ENCODE results near the gene GRIK3. TPM values are rescaled to one million over a fixed set of nuclear protein-coding genes. Genes with fewer than 3 reads are reported as not detected.

The GRIK3 gene
- total RNA-seq, 2 experiments from 2014 or later, result not detected

DNA sequence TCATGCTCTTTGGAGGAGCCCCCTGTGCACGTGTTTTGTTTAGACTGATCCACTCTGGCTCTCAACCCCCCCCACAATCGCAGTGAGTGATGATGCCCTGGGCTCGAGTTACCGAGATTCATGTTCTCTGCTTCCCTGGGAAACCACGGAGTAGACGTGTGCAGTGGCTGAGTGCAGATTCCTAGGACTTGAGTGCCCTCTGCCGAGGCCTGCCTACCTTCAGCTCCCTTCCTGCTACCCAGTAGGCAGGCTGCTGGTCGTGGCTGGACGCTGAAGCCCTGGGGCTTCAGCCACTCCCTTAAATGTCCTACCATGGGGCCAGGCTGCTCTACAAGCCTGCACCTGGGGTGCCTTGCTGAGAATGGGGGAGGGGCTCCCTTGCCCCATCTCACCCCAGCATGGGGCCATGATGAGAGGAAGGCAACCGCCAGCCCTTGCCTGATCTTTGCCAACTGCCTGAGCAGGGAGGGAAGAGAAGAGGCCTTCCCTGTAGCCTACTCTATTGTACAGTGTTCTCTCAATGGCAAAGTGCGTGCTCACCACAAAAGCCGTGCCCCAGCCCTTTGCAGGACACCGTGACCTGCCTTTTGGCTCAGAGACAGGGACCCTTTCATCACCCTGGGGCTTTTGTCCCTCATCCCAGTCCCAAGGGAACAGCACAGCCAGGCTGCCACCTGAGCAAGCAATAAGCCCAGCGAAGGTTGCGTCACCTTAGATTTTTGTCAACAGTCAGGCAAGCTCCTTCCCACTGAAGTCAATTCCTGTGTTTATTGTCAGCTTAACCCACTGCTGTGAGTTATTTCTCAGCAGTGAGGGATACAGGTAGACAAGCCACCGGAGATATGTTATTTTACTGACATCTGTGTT, 4.1 kb upstream of the GRIK3 start:
- no peaks in the 10 kb centered on the region for H3K4me1 Mint-ChIP-seq

DNA sequence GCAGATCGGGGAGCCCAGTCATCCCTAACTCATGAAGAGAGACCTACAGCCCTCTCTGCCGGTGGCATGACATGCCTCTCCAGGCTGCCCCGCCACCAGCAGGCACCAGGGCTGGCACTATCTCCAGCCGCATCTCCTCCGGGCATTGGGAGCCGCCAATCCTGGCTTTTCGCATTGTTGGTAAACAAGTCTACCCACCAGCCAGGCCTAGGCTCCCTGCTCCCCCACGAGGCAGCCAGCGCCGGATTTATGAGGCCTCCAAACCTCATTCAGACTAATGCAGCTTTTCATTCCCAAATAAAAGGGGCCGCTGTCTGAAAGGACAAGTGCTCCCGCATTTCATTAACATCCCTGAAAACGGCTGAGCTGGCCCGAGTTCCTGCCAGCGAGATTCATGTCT, 3.4 kb upstream of the GRIK3 start:
- CTCF ChIA-PET, result no interaction called here
- H3K27ac Mint-ChIP-seq, result no peak overlapping the region

More for the DNA sequence above, 4.1 kb upstream of the GRIK3 start:
- no peak for ATAC-seq
- no peak overlapping the region for H3K4me3 Mint-ChIP-seq
- H3K36me3 Mint-ChIP-seq, result no peaks in the 10 kb centered on the region
- peaks cover 63% of the 10 kb centered on the region for H3K27me3 Mint-ChIP-seq
- no peak overlapping the region for H3K27ac Mint-ChIP-seq
- H3K9me3 Mint-ChIP-seq (ENCODE audit: low read depth), result no peaks in the 10 kb centered on the region
- no peak for DNase-seq
- CTCF ChIA-PET, result no interaction called here

DNA sequence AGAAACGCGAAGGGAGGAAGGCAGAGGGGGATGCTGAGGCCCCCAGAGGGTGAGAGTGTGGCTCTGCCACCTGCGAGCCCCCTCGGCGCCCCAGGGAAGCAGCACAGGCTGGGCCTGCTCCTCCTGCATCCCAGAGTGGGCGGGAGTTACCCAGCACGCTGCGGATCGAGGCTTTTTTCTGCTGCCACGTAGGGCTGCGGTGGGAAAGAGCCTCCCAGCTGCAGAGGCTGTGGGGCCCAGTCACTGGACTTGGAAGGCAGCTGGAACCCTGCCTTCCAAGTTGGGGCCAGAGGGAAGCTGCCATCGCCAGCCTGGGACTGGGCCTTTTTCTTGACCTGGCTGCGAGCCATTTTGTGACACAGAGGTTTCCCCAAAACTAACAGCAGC, 2.3 kb upstream of the GRIK3 start:
- Mint-ChIP-seq H3K27me3 (peaks cover 77% of the 10 kb centered on the region), H3K4me3 (no peak overlapping the region), H3K4me1 (no peaks in the 10 kb centered on the region), H3K9me3 (ENCODE audit: low read depth) (no peaks in the 10 kb centered on the region), H3K36me3 (no peaks in the 10 kb centered on the region), H3K27ac (no peak overlapping the region)
- CTCF ChIA-PET, result no interaction called here
- no peak for DNase-seq
- ATAC-seq, result no peak

More for the DNA sequence above, 3.4 kb upstream of the GRIK3 start:
- ATAC-seq (no peak), DNase-seq (no peak)
- Mint-ChIP-seq H3K4me3 (no peak overlapping the region), H3K9me3 (ENCODE audit: low read depth) (no peaks in the 10 kb centered on the region), H3K36me3 (no peaks in the 10 kb centered on the region), H3K4me1 (no peaks in the 10 kb centered on the region), H3K27me3 (peaks cover 66% of the 10 kb centered on the region)

DNA sequence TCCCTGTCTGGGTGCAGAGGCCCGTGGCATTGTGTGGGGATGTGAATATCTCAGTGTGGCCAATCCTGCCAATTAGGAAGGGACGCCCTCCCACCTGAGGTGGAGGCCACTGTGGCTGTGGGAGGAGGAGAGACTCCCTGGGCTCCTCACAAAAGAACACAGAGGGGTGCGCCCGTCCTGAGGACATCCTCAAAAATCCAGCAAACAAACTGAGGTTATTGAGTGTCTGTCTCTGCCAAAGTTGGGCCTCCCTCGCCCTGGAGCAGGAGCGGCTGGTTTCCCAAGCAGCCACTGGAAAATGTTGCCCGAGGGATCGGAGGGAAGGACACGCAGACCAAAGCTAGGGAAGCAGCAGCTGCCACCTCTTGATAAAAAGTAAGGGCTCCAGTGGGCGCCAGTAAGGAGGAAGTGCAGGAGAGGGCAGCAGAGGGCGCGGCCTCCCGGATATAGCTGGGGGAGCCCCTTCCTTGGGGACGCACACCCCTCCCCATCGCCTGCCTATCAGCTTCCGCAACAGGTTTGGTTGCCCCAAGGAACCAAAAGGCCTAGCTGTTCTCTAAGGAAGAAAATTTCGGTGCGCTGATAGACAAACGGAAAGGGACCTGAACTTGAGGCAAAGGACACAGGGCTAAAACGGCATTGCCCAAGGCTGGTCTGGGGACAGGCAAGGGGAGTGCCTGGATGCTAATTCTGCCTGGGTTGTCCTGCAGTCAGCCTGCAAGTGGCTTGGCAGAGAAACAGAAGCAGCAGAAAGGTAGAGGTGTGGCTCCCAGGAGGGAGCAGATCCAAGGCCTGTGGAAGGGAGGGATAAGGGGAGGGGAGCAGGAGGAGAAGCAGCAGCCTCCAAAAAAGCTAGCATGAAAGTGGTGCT, 1.7 kb upstream of the GRIK3 start:
- Mint-ChIP-seq H3K4me3 (no peak overlapping the region), H3K36me3 (no peaks in the 10 kb centered on the region), H3K27ac (no peak overlapping the region), H3K4me1 (no peaks in the 10 kb centered on the region), H3K9me3 (ENCODE audit: low read depth) (no peaks in the 10 kb centered on the region), H3K27me3 (peaks cover 81% of the 10 kb centered on the region)
- ATAC-seq, result no peak
- CTCF ChIA-PET, result no interaction called here
- DNase-seq, result no peak

DNA sequence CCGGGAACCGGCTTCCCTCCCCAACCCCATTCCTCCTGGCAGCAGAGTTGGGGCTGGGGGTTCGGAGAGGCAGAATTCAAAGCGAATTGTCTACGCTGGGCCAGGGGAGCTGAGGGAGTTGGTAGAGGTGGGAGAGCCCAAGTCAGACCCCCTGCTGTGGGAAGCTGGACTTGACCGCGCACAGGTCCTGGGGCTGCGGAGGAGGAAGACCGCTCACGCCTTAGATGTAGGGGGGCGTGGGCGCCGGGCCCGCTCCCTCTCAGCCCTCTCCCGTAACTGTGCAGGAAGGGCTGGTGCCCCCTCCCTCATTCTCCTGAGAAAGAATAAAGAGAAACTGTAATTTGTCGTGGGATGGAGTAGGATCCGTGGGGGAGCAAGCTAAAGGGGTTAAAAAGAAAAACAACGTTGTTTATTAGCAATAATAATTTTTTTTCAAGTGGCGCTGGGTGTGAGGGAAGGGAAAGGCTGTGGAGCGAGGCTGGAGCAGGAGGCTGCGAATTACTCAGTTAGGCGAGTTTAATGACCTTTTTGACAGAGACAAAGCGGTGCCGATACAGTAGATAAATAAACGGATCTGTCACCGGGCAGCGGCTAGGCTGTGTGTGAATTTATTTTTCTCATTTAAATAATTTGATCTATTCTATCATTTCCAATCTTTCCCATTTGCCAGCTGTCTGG, 838 bp upstream of the GRIK3 start:
- ATAC-seq (no peak), DNase-seq (no peak)
- CTCF ChIA-PET, result no interaction called here
- no peaks in the 10 kb centered on the region for H3K4me1 Mint-ChIP-seq
- H3K36me3 Mint-ChIP-seq, result no peaks in the 10 kb centered on the region
- peak overlapping the region; percentile 22 for H3K27ac Mint-ChIP-seq
- no peak overlapping the region for H3K4me3 Mint-ChIP-seq
- H3K9me3 Mint-ChIP-seq (ENCODE audit: low read depth), result no peaks in the 10 kb centered on the region
- H3K27me3 Mint-ChIP-seq, result peaks cover 79% of the 10 kb centered on the region

DNA sequence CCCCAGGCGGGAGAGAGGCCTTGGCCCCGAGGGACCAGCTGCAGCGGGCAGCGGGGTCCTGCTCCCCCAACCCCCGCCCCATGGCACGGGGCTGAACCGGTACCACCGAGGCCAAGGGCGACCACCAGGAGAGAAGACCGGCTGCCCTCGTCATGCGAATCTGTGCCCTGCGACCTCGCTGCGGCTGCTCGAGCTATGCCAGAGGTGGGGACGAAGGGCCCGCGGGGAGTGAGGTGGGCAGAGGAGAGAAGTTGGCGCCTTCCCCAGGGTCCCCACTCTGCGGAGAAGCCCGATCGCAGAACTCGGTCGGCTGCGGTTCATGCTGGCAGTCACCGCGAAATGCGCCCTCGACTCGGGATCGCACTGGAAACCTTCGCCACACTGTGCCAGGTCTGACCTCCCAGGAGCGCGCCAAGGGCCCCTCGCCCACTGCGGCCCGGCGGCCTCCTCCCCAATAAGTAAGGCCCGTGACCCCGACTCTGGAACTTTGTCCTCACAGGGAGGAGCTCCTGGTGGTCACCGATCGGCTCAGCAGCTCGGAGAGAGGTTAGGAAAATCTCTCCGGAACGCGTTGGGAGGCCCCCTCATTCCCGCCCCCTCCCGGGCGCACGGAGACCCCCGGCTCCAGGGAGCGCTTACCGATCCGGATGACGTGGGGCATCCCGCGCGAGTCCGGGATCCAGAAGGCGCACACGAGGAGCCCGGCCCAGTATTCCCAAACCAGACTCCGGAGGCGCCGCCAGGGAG, 787 bp downstream of the GRIK3 start:
- DNase-seq (no peak), ATAC-seq (no peak)
- Mint-ChIP-seq H3K27me3 (peaks cover 73% of the 10 kb centered on the region), H3K4me3 (no peak overlapping the region), H3K9me3 (ENCODE audit: low read depth) (no peaks in the 10 kb centered on the region), H3K27ac (no peak overlapping the region), H3K36me3 (no peaks in the 10 kb centered on the region), H3K4me1 (no peaks in the 10 kb centered on the region)
- CTCF ChIA-PET, result no interaction called here

DNA sequence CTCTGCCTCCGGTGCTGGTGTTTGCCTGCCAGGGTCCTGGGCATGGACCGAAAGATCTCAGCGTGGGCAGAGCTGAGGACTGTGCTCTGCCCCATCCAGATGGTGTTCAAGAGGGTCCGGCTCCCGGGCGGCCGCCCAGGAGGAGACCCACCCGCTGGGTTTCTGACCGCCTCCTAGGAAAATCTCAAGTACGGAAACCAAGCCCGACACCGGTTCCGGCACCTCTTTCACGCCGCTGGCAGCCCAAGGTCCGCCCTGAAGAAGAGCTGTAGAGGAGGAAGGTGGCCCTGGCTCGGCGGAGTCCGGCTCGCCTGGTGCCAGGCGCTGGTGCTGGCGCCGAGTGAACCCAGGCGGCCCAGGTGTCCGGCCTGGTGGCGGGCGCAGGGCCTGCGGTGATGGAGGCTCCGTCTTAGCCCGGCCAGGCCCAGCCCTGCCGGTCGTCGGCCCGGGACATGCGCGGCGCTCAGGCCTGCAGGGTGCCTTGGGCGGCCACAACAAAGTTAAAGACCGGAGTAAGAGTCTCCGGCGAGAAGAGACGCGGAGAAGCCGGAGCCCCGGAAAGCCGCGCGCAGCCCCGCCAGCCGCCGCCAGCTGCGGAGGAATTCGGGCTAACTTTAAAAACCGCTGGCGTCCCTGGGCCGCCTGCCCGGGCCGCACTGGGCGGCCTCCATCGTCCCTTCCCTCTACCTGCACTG, 1.5 kb downstream of the GRIK3 start:
- ATAC-seq (no peak), DNase-seq (no peak)
- CTCF ChIA-PET, result no interaction called here
- H3K27ac Mint-ChIP-seq, result no peak overlapping the region
- H3K27me3 Mint-ChIP-seq, result peaks cover 66% of the 10 kb centered on the region
- H3K36me3 Mint-ChIP-seq, result no peaks in the 10 kb centered on the region
- H3K4me1 Mint-ChIP-seq, result no peaks in the 10 kb centered on the region
- H3K9me3 Mint-ChIP-seq (ENCODE audit: low read depth), result no peaks in the 10 kb centered on the region
- H3K4me3 Mint-ChIP-seq, result no peak overlapping the region

DNA sequence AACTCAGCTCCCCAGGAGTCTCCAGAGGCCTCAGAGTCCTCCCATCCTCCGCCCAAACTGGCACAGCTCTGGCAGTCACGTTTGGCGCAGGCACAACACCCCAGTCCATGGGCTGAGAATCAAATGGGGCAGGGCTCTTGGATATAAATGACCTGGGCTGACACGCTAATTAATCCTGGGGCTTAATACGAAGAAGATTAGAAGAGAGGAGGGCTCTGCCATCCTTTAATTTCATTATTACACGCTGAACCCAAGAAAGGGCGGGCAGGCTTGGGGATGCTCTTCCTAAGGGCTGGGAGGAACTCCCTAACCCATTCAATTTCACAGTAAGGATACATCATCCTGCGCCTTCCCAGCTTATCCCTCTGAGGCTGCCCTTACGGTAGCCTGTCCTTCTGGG, 2.4 kb downstream of the GRIK3 start:
- Mint-ChIP-seq H3K9me3 (ENCODE audit: low read depth) (no peaks in the 10 kb centered on the region), H3K27me3 (peaks cover 59% of the 10 kb centered on the region), H3K27ac (no peak overlapping the region), H3K4me1 (no peaks in the 10 kb centered on the region), H3K4me3 (no peak overlapping the region), H3K36me3 (no peaks in the 10 kb centered on the region)
- CTCF ChIA-PET, result no interaction called here
- DNase-seq (no peak), ATAC-seq (no peak)

DNA sequence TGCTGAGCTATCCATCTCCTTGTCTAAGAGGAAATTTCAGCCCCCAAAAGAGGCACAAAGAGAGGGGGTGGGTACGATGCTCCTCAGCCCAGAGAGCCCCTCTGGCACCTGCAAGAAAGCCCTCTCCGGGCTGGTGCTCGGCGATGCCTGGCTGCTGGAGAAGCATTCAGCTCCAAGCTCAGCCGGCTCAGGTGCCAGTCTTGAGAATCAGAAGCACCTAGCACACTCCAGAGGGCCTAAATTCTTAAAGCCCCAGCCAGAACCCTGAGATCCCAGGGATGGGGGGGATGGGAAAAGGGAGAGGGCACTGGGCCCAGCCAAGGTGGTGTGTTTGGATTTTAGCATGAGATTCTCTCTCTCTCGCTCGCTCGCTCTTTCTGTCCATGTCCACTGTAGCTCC, 2.9 kb downstream of the GRIK3 start:
- Mint-ChIP-seq H3K27ac (no peak overlapping the region), H3K36me3 (no peaks in the 10 kb centered on the region), H3K4me1 (no peaks in the 10 kb centered on the region), H3K4me3 (no peak overlapping the region), H3K27me3 (peaks cover 57% of the 10 kb centered on the region), H3K9me3 (ENCODE audit: low read depth) (no peaks in the 10 kb centered on the region)
- ATAC-seq, result no peak
- no peak for DNase-seq
- CTCF ChIA-PET, result no interaction called here

DNA sequence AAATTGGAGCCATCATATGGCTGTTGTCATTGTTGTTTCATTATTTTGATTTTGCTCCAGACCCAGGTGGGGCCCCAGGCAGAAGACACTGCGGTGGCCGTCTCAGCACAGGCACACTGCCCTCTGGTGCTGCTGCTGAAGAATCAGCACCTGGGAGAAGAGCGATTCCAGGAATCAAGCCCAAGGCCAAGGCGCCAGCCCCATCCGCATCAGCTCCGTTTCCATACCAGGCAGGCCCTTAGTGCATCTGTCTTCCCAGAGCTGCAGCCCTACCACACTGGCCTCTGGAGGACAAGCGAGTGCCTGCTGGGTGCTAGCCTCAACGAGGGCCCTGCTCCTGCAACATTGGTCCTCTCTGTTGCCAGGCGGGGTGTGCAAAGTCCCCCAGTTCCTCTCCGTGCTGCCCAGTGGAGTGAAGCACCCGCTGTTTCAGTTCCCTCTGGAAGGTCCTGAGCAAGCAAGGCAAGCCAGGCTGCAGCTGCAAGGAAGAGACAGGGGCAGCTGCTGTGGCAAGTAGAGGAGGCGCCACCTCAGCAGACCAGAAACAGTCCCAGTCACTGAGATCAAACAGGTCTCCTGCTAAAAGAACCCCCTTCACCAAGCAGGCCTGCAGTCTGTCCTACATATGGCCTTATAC, 5.2 kb downstream of the GRIK3 start:
- no peaks in the 10 kb centered on the region for H3K36me3 Mint-ChIP-seq
- no peak for ATAC-seq
- H3K4me1 Mint-ChIP-seq, result no peaks in the 10 kb centered on the region
- CTCF ChIA-PET, result no interaction called here
- peaks cover 44% of the 10 kb centered on the region for H3K27me3 Mint-ChIP-seq
- no peaks in the 10 kb centered on the region for H3K9me3 Mint-ChIP-seq (ENCODE audit: low read depth)
- no peak overlapping the region for H3K27ac Mint-ChIP-seq
- no peak overlapping the region for H3K4me3 Mint-ChIP-seq
- DNase-seq, result no peak

DNA sequence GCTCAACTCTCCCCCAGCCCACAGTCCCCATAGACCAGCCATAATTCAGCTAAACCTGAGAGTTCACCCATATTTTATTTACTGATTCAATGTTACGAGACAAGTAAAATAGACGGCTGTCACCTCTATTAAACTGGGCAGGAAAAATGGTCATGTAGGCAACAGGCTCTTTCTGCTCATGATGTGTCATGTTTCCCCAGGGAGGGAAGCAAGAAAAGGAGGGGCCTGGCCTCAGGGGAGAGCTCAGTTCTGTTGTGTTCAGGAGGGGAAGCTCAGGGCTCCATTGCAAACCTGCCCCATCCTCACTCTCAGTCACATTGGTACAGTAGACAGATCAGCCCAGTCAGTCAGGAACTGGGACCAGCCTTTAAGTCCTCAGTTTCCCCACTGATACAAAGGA, 12.8 kb downstream of the GRIK3 start:
- Mint-ChIP-seq H3K36me3 (no peaks in the 10 kb centered on the region), H3K4me1 (no peaks in the 10 kb centered on the region), H3K9me3 (ENCODE audit: low read depth) (no peaks in the 10 kb centered on the region), H3K27ac (no peak overlapping the region), H3K4me3 (no peak overlapping the region), H3K27me3 (peaks cover 3% of the 10 kb centered on the region)
- DNase-seq, result no peak
- no peak for ATAC-seq
- CTCF ChIA-PET, result no interaction called here

DNA sequence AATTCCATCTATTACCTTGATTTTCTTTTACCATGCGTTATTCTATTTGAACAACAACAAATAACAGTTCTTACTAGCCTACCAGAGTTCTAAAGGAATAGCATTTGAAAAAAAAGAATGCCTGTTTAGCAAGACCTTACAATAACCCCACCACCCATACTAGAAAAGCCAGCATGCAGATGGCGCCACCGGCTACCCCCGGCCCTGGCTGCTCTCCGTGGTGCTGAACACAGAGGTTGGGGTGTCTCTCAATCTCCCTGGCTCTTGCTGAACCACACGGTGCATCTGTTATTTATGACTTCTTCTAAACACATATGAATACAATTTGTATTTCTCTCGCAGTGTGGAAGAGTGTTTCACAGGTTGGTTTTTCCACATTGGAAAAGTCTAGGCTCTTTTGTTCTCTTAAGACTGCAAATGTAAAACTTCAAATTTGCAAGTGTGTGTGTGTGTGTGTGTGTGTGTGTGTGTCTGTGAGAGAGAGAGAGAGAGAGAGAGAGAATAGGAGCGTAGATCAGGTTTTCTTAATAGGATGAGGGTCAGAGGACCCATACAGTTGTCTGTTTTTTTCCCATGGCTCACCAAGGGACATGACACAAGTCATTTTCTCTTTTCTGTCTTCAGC, 13.6 kb downstream of the GRIK3 start:
- Mint-ChIP-seq H3K4me1 (no peaks in the 10 kb centered on the region), H3K36me3 (no peaks in the 10 kb centered on the region), H3K9me3 (ENCODE audit: low read depth) (no peaks in the 10 kb centered on the region), H3K27ac (no peak overlapping the region), H3K4me3 (no peak overlapping the region), H3K27me3 (peaks cover 1% of the 10 kb centered on the region)
- peak; percentile 46 for DNase-seq
- CTCF ChIA-PET, result no interaction called here
- ATAC-seq, result no peak

Measured in activated CD8-positive, alpha-beta memory T cell treated with anti-CD3 and anti-CD28 coated beads, Interleukin-2, amount 10 ng/mL, durations not matched to agents 7 days and 5 days (primary cell).